Keratinocyte (primary cell): ENCODE results near the gene COL4A4.

Source experiments
- EZH2 ChIP-seq: IDR thresholded peaks from one replicate; pipeline ENCODE4 v1.6.1; 2012; ENCODE audit warnings: inconsistent platforms, mild to moderate bottlenecking, low read length, moderate library complexity
- TF ChIP-seq, protein P1 (sequence below), 3 experiments: IDR thresholded peaks in 1 of 3; conservative IDR thresholded peaks in 1 of 3; optimal IDR thresholded peaks in 1 of 3; 2 replicates in 2 of 3; 3 replicates in 1 of 3; pipeline versions ENCODE3 to v1.5.1; 2011; ENCODE audit warnings: low read length in 3 of 3, mild to moderate bottlenecking in 3 of 3, moderate library complexity in 2 of 3, control low read depth in 1 of 3, inconsistent platforms in 1 of 3; ENCODE audit not compliant: insufficient read depth in 2 of 3; ENCODE audit errors: extremely low read depth in 1 of 3

GRCh38 chr2:227194219-227194618 is 30.2 kb upstream of the COL4A4 start:
- TF ChIP-seq, protein P1, sequence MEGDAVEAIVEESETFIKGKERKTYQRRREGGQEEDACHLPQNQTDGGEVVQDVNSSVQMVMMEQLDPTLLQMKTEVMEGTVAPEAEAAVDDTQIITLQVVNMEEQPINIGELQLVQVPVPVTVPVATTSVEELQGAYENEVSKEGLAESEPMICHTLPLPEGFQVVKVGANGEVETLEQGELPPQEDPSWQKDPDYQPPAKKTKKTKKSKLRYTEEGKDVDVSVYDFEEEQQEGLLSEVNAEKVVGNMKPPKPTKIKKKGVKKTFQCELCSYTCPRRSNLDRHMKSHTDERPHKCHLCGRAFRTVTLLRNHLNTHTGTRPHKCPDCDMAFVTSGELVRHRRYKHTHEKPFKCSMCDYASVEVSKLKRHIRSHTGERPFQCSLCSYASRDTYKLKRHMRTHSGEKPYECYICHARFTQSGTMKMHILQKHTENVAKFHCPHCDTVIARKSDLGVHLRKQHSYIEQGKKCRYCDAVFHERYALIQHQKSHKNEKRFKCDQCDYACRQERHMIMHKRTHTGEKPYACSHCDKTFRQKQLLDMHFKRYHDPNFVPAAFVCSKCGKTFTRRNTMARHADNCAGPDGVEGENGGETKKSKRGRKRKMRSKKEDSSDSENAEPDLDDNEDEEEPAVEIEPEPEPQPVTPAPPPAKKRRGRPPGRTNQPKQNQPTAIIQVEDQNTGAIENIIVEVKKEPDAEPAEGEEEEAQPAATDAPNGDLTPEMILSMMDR (optimal IDR thresholded peaks at IDR 0.05 in 1 of 3, IDR thresholded peaks at IDR 0.05 in 1 of 3, conservative IDR thresholded peaks at IDR 0.05 in 1 of 3; ENCODE audit: extremely low read depth in 1 of 3, insufficient read depth in 2 of 3, low read length in 3 of 3): no peak
- no peak for TF ChIP-seq EZH2
